Ovary (tissue), 9 donors: ENCODE data around the gene RAC3. TPM values are rescaled to one million over a fixed set of nuclear protein-coding genes. Genes with fewer than 3 reads are reported as not detected.

Experiments used
- DNase-seq, 5 donors: peaks; one replicate each; pipeline ENCODE4 v3.0.0-alpha.2; 2019 to 2020
- H3K27ac ChIP-seq, 2 donors: fragments of 200-600 bp; one replicate each; pipeline versions ENCODE4 v1.5.1 to v1.8.0; 2019 to 2022
- H3K27me3 ChIP-seq: fragments of 200-600 bp; one replicate; pipeline ENCODE4 v1.8.0; 2022
- H3K36me3 ChIP-seq: fragments of 200-600 bp; sonication (generic); one replicate; pipeline ENCODE4 v1.5.1; 2019
- H3K4me1 ChIP-seq: one replicate; pipeline ENCODE4 v1.8.1; 2013; ENCODE audit warnings: mild to moderate bottlenecking, moderate library complexity; ENCODE audit not compliant: insufficient read depth
- H3K4me3 ChIP-seq: fragments of 200-600 bp; sonication (generic); one replicate; pipeline ENCODE4 v1.5.1; 2017
- H3K9me3 ChIP-seq, 2 donors: fragments of 200-600 bp in 1 of 2; sonication (generic) in 1 of 2; one replicate each; pipeline versions ENCODE4 v1.5.1 to v1.8.1; 2013 to 2019; ENCODE audit warnings: mild to moderate bottlenecking in 1 of 2, moderate library complexity in 1 of 2
- CTCF ChIP-seq, 3 donors: fragments of 450-650 bp in 2 of 3; fragments of 200-600 bp in 1 of 3; IDR thresholded peaks; one replicate each; pipeline versions ENCODE4 v1.5.1 to v1.8.0; 2016 to 2022; ENCODE audit warnings: antibody characterized with exemption in 3 of 3, mild to moderate bottlenecking in 1 of 3
- EP300 ChIP-seq: sonication (generic); formaldehyde crosslinking; IDR thresholded peaks from one replicate; pipeline ENCODE4 v1.6.1; 2017; ENCODE audit warnings: antibody characterized with exemption
- POLR2A ChIP-seq: fragments of 450-650 bp; IDR thresholded peaks from one replicate; pipeline ENCODE4 v1.6.1; 2017; ENCODE audit warnings: antibody characterized with exemption, mild to moderate bottlenecking, moderate library complexity
- WGBS, 3 donors: extraction: QIAGEN DNeasy Blood & Tissue Kit in 1 of 3; methylation state at CpG; one replicate each; pipeline versions ENCODE4 v1.1.5 to v1.1.7; 2013 to 2017; 5-methylcytosine and 5-hydroxymethylcytosine counted together
- intact Hi-C, 4 donors: fragments of 100-400 bp; cut with DNase I; formaldehyde crosslinking; loops; one replicate each; pipeline versions ENCODE4 v1.11.0 to v1.15.1; 2022 to 2023
- polyA plus RNA-seq, 2 donors: library from polyadenylated mRNA; stranded (reverse); fragments of 200-250 nt in 1 of 2; fragments of 350-450 nt in 1 of 2; fragmentation: Illumina TruSeq in 1 of 2; extraction: RNeasy Lipid Tissue Mini Kit (QIAGEN cat#74804) in 1 of 2; gene quantifications; one replicate each; pipeline ENCODE4 v1.2.3, GENCODE V29; 2013 to 2014
- total RNA-seq, 7 donors: library from RNA; depleted of rRNA in 2 of 7; stranded (reverse); fragments of >200 nt in 2 of 7; fragmentation: NEBNext Ultra II Directional in 3 of 7; extraction: Animal tissue kit (Norgen Biotek cat#: 25700) in 3 of 7; gene quantifications; one replicate each; pipeline versions ENCODE4 v1.1.0 to v1.2.4, GENCODE V29; 2016 to 2023
- donor health status: DM: no; HTN: no; CAD: no; lungs with moderate emphysema.
- donor health status: DM: no; HTN: no; CAD: no.
- donor health status: Bipolar disorder and iron deficiency.
- donor health status: DM: yes; HTN: yes; CAD: no.
- donor health status: DM: no; HTN: no; CAD: no.
- donor health status: DM: yes; HTN: yes; CAD: no.

RAC3 gene
- total and polyA plus RNA-seq, 9 donors: 0.40 to 7.8 (median 3.3) TPM

DNA sequence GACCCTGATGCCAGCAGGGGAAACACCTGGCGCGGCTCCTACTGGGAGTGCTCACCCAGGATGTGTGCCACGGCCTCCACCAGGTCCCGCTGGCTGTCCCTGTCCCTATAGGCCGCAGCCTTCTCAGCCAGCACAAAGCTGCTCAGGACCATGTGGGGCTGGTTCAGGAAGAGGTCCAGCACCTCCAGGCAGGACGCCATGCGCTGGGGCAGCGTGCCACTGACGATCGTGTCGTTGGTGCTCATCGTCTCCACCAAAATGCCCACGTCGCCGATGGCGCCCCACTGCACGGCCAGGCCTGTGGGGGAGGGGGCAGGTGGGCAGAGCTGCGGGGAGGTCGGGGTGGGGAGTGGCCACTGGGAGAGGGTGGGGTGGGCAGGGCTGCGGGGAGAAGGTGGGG, 50.1 kb downstream of the RAC3 start:
- TF ChIP-seq CTCF (IDR thresholded peaks at IDR 0.05) (no peak), POLR2A (no peak), EP300 (no peak)
- Histone ChIP-seq H3K4me3 (no peak overlapping the region), H3K27me3 (no peaks in the 10 kb centered on the region), H3K36me3 (no peaks in the 10 kb centered on the region), H3K9me3 (no peaks in the 10 kb centered on the region), H3K4me1 (peaks cover 2% of the 10 kb centered on the region), H3K27ac (no peak overlapping the region)
- WGBS, 3 donors: 86 to 92% (median 88%) methylated on average over 14 to 19 of the region's 20 CpGs
- no peak for DNase-seq
- intact Hi-C loops: no loop called here

- H3K36me3 ChIP-seq: no peaks in the 10 kb centered on the region
- H3K4me1 ChIP-seq: peaks cover 2% of the 10 kb centered on the region
- H3K4me3 ChIP-seq: no peak overlapping the region
- 89 to 92% (median 89%) methylated on average over 22 of the region's 22 CpGs for WGBS, 3 donors
- TF ChIP-seq EP300: no peak
- TF ChIP-seq CTCF (IDR thresholded peaks at IDR 0.05): no peak
- no peak for TF ChIP-seq POLR2A
- H3K27ac ChIP-seq: no peak overlapping the region
- DNase-seq: no peak
- no peaks in the 10 kb centered on the region for H3K9me3 ChIP-seq
- no peaks in the 10 kb centered on the region for H3K27me3 ChIP-seq
- intact Hi-C loops: no loop called here
Observed at GRCh38 chr17:82081966-82082365, 50.5 kb downstream of the RAC3 start.

DNA sequence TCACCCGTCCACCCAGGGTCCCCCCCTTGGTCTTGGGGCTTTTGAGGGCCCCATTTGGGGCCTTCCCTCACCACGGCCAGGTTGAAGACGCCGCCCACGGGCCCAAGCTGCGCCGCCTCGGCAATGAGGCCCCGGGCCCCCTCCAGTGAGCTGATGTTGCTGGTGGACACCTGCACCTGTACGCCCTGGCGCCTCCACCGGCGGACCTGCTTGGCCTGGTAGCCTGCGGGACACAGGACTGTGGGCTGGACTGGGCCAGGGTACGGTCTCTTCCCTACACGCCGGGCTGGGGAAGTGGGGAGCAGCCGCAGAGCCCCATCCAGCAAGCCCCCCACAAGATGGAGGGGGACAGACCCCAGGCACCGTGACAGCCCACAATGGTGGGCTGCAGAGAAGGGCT, 51.0 kb downstream of the RAC3 start:
- Histone ChIP-seq H3K27ac (no peak overlapping the region), H3K36me3 (no peaks in the 10 kb centered on the region), H3K9me3 (no peaks in the 10 kb centered on the region), H3K27me3 (no peaks in the 10 kb centered on the region), H3K4me1 (peaks cover 2% of the 10 kb centered on the region), H3K4me3 (no peak overlapping the region)
- intact Hi-C loops: no loop called here
- WGBS, 3 donors: 85 to 90% (median 86%) methylated on average over 15 to 19 of the region's 19 CpGs
- DNase-seq: no peak
- TF ChIP-seq POLR2A (no peak), EP300 (no peak), CTCF (IDR thresholded peaks at IDR 0.05) (no peak)

DNA sequence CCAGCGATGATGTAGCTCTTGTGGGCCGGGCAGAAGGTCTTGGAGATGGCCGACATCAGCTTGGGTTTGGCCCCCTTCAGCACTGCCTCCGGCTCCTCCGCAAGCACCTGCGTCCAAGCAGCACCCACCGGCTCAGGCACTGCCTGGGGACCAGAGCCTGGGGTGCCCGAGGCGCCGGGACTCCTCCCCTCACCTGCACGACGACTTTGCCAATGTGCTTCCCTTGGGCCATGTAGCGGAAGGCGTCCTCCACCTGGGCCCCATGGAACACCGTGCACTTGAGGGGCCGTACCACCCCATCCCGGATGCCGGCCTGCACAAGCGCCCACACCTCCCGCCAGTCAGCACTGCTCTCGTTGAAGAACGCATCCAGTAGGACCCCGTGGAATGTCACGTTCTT, 51.5 kb downstream of the RAC3 start:
- DNase-seq: no peak
- Histone ChIP-seq H3K36me3 (no peaks in the 10 kb centered on the region), H3K27me3 (no peaks in the 10 kb centered on the region), H3K4me1 (no peaks in the 10 kb centered on the region), H3K9me3 (no peaks in the 10 kb centered on the region), H3K27ac (no peak overlapping the region), H3K4me3 (no peak overlapping the region)
- intact Hi-C loops: no loop called here
- TF ChIP-seq CTCF (IDR thresholded peaks at IDR 0.05) (no peak), EP300 (no peak), POLR2A (no peak)
- 90% methylated on average over 19 to 24 of the region's 24 CpGs for WGBS, 3 donors

Other genes starting within 250 kb of the RAC3 start
- not detected for gene GCGR, start 227.5 kb upstream of the RAC3 start, total RNA-seq
- gene GCGR, start 227.5 kb upstream of the RAC3 start, polyA plus RNA-seq: not detected
- gene MCRIP1, start 198.4 kb upstream of the RAC3 start, total RNA-seq: 100 to 1,000 TPM in 3 of 7 donors, 10 to 100 TPM in 4; 81.1 to 135 (median 97.0) TPM
- 100 to 1,000 TPM in 1 of 2 donors, under 1 TPM in 1; 0.30 to 129 TPM for gene MCRIP1, start 198.4 kb upstream of the RAC3 start, polyA plus RNA-seq
- not detected for gene PPP1R27, start 196.6 kb upstream of the RAC3 start, total RNA-seq
- under 1 TPM in 1 of 2 donors, not detected in 1; 0.22 TPM for gene PPP1R27, start 196.6 kb upstream of the RAC3 start, polyA plus RNA-seq
- gene P4HB, start 171.1 kb upstream of the RAC3 start, total RNA-seq: 100 to 1,000 TPM; 230 to 435 (median 312) TPM
- gene P4HB, start 171.1 kb upstream of the RAC3 start, polyA plus RNA-seq: 1,000 to 10,000 TPM in 1 of 2 donors, 100 to 1,000 TPM in 1; 222 to 2,080 TPM
- gene ARHGDIA, start 160.3 kb upstream of the RAC3 start, total RNA-seq: 100 to 1,000 TPM in 6 of 7 donors, 10 to 100 TPM in 1; 52.0 to 455 (median 318) TPM
- 100 to 1,000 TPM in 1 of 2 donors, 10 to 100 TPM in 1; 65.8 to 158 TPM for gene ARHGDIA, start 160.3 kb upstream of the RAC3 start, polyA plus RNA-seq
- gene ALYREF, start 140.1 kb upstream of the RAC3 start, total RNA-seq: 100 to 1,000 TPM in 1 of 7 donors, 10 to 100 TPM in 6; 27.2 to 160 (median 58.5) TPM
- gene ALYREF, start 140.1 kb upstream of the RAC3 start, polyA plus RNA-seq: 10 to 100 TPM; 14.2 to 34.1 TPM
- gene ANAPC11, start 140.0 kb upstream of the RAC3 start, total RNA-seq: 100 to 1,000 TPM in 1 of 7 donors, 10 to 100 TPM in 6; 49.4 to 135 (median 81.0) TPM
- gene ANAPC11, start 140.0 kb upstream of the RAC3 start, polyA plus RNA-seq: 100 to 1,000 TPM in 1 of 2 donors, 1 to 10 TPM in 1; 6.1 to 132 TPM
- 1 to 10 TPM in 5 of 7 donors, under 1 TPM in 2; 0.67 to 3.1 (median 1.4) TPM for gene NPB, start 129.4 kb upstream of the RAC3 start, total RNA-seq
- gene NPB, start 129.4 kb upstream of the RAC3 start, polyA plus RNA-seq: 1 to 10 TPM in 1 of 2 donors, under 1 TPM in 1; 0.43 to 1.3 TPM
- 10 to 100 TPM; 12.6 to 71.4 (median 25.7) TPM for gene PCYT2, start 120.3 kb upstream of the RAC3 start, total RNA-seq
- gene PCYT2, start 120.3 kb upstream of the RAC3 start, polyA plus RNA-seq: 10 to 100 TPM; 20.6 to 29.7 TPM
- 10 to 100 TPM; 12.6 to 17.7 (median 15.5) TPM for gene SIRT7, start 113.5 kb upstream of the RAC3 start, total RNA-seq
- 10 to 100 TPM in 1 of 2 donors, 1 to 10 TPM in 1; 3.4 to 15.2 TPM for gene SIRT7, start 113.5 kb upstream of the RAC3 start, polyA plus RNA-seq
- gene MAFG, start 103.9 kb upstream of the RAC3 start, total RNA-seq: 10 to 100 TPM; 10.6 to 21.1 (median 16.3) TPM
- gene MAFG, start 103.9 kb upstream of the RAC3 start, polyA plus RNA-seq: 10 to 100 TPM in 1 of 2 donors, 1 to 10 TPM in 1; 9.5 to 11.8 TPM
- gene PYCR1, start 94.4 kb upstream of the RAC3 start, total RNA-seq: 100 to 1,000 TPM in 1 of 7 donors, 10 to 100 TPM in 2, 1 to 10 TPM in 4; 1.5 to 119 (median 9.4) TPM
- 1 to 10 TPM; 6.1 to 8.1 TPM for gene PYCR1, start 94.4 kb upstream of the RAC3 start, polyA plus RNA-seq
- gene MYADML2, start 84.4 kb upstream of the RAC3 start, total RNA-seq: not detected
- gene MYADML2, start 84.4 kb upstream of the RAC3 start, polyA plus RNA-seq: not detected
- gene NOTUM, start 70.5 kb upstream of the RAC3 start, total RNA-seq: under 1 TPM in 3 of 7 donors, not detected in 4; 0.20 to 0.36 (median 0.24) TPM
- gene NOTUM, start 70.5 kb upstream of the RAC3 start, polyA plus RNA-seq: under 1 TPM in 1 of 2 donors, not detected in 1; 0.05 TPM
- 10 to 100 TPM; 18.0 to 39.9 (median 25.8) TPM for gene ASPSCR1, start 54.0 kb upstream of the RAC3 start, total RNA-seq
- 10 to 100 TPM in 1 of 2 donors, 1 to 10 TPM in 1; 1.6 to 24.3 TPM for gene ASPSCR1, start 54.0 kb upstream of the RAC3 start, polyA plus RNA-seq
- gene CENPX, start 8.8 kb upstream of the RAC3 start, total RNA-seq: 10 to 100 TPM; 27.5 to 59.7 (median 35.3) TPM
- gene CENPX, start 8.8 kb upstream of the RAC3 start, polyA plus RNA-seq: 10 to 100 TPM in 1 of 2 donors, 1 to 10 TPM in 1; 3.3 to 68.8 TPM
- 10 to 100 TPM in 1 of 7 donors, 1 to 10 TPM in 6; 3.5 to 16.4 (median 7.1) TPM for gene LRRC45, start 8.4 kb upstream of the RAC3 start, total RNA-seq
- gene LRRC45, start 8.4 kb upstream of the RAC3 start, polyA plus RNA-seq: 1 to 10 TPM in 1 of 2 donors, under 1 TPM in 1; 0.67 to 8.0 TPM
- gene DCXR, start 6.0 kb downstream of the RAC3 start, total RNA-seq: 100 to 1,000 TPM in 6 of 7 donors, 10 to 100 TPM in 1; 87.6 to 217 (median 131) TPM
- gene DCXR, start 6.0 kb downstream of the RAC3 start, polyA plus RNA-seq: 100 to 1,000 TPM in 1 of 2 donors, 10 to 100 TPM in 1; 16.7 to 144 TPM
- 10 to 100 TPM; 33.3 to 53.0 (median 44.7) TPM for gene RFNG, start 20.1 kb downstream of the RAC3 start, total RNA-seq
- 10 to 100 TPM; 20.9 to 61.3 TPM for gene RFNG, start 20.1 kb downstream of the RAC3 start, polyA plus RNA-seq
- gene GPS1, start 20.2 kb downstream of the RAC3 start, total RNA-seq: 10 to 100 TPM; 48.8 to 96.2 (median 80.1) TPM
- 10 to 100 TPM; 12.4 to 77.8 TPM for gene GPS1, start 20.2 kb downstream of the RAC3 start, polyA plus RNA-seq
- gene DUS1L, start 34.1 kb downstream of the RAC3 start, total RNA-seq: 10 to 100 TPM; 40.1 to 72.4 (median 67.7) TPM
- gene DUS1L, start 34.1 kb downstream of the RAC3 start, polyA plus RNA-seq: 10 to 100 TPM; 15.0 to 62.5 TPM
- gene FASN, start 66.6 kb downstream of the RAC3 start, total RNA-seq: 100 to 1,000 TPM in 1 of 7 donors, 10 to 100 TPM in 5, 1 to 10 TPM in 1; 9.8 to 168 (median 53.8) TPM
- gene FASN, start 66.6 kb downstream of the RAC3 start, polyA plus RNA-seq: 10 to 100 TPM in 1 of 2 donors, 1 to 10 TPM in 1; 1.3 to 16.0 TPM
- gene CCDC57, start 181.2 kb downstream of the RAC3 start, total RNA-seq: 10 to 100 TPM; 22.9 to 65.0 (median 41.9) TPM
- gene CCDC57, start 181.2 kb downstream of the RAC3 start, polyA plus RNA-seq: 10 to 100 TPM in 1 of 2 donors, 1 to 10 TPM in 1; 7.7 to 22.2 TPM
- 10 to 100 TPM; 10.5 to 23.2 (median 18.0) TPM for gene SLC16A3, start 197.4 kb downstream of the RAC3 start, total RNA-seq
- 1 to 10 TPM; 3.5 to 5.0 TPM for gene SLC16A3, start 197.4 kb downstream of the RAC3 start, polyA plus RNA-seq
- gene CSNK1D, start 242.0 kb downstream of the RAC3 start, total RNA-seq: 100 to 1,000 TPM in 5 of 7 donors, 10 to 100 TPM in 2; 46.0 to 160 (median 121) TPM
- 100 to 1,000 TPM in 1 of 2 donors, 10 to 100 TPM in 1; 81.2 to 134 TPM for gene CSNK1D, start 242.0 kb downstream of the RAC3 start, polyA plus RNA-seq